NT2/D1 (cell line): ENCODE measurements around the gene DMBX1.

Experiments
- SUZ12 ChIP-seq: IDR thresholded peaks from 2 replicates; pipeline ENCODE4 v1.6.1; 2011; ENCODE audit not compliant: insufficient read length, insufficient read depth; ENCODE audit errors: extremely low read depth
- YY1 ChIP-seq: IDR thresholded peaks from 2 replicates; pipeline ENCODE4 v1.6.1; 2011; ENCODE audit not compliant: insufficient read length, insufficient read depth
- ZNF274 ChIP-seq: IDR thresholded peaks from 2 replicates; pipeline ENCODE4 v1.6.1; 2011; ENCODE audit warnings: mild to moderate bottlenecking, low read depth, low read length

- no peak for TF ChIP-seq YY1
- no peak for TF ChIP-seq SUZ12
- no peak for TF ChIP-seq ZNF274
These were observed 25.9 kb downstream of the DMBX1 start for GRCh38 chr1:46515576-46515975.
